ENCODE data around the gene GFRA3. TPM values are rescaled to one million over a fixed set of nuclear protein-coding genes. Genes with fewer than 3 reads are reported as not detected.
"Not testable (repeated sequence)": the region's sequence is repeated elsewhere in the genome, so short reads cannot be mapped to it uniquely, and the experiment has no call there.

GFRA3 gene, protein sequence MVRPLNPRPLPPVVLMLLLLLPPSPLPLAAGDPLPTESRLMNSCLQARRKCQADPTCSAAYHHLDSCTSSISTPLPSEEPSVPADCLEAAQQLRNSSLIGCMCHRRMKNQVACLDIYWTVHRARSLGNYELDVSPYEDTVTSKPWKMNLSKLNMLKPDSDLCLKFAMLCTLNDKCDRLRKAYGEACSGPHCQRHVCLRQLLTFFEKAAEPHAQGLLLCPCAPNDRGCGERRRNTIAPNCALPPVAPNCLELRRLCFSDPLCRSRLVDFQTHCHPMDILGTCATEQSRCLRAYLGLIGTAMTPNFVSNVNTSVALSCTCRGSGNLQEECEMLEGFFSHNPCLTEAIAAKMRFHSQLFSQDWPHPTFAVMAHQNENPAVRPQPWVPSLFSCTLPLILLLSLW
- total RNA-seq = 0.18 TPM in 1 of 2 replicates, not detected in the other
- long read RNA-seq = 0 reads

DNA sequence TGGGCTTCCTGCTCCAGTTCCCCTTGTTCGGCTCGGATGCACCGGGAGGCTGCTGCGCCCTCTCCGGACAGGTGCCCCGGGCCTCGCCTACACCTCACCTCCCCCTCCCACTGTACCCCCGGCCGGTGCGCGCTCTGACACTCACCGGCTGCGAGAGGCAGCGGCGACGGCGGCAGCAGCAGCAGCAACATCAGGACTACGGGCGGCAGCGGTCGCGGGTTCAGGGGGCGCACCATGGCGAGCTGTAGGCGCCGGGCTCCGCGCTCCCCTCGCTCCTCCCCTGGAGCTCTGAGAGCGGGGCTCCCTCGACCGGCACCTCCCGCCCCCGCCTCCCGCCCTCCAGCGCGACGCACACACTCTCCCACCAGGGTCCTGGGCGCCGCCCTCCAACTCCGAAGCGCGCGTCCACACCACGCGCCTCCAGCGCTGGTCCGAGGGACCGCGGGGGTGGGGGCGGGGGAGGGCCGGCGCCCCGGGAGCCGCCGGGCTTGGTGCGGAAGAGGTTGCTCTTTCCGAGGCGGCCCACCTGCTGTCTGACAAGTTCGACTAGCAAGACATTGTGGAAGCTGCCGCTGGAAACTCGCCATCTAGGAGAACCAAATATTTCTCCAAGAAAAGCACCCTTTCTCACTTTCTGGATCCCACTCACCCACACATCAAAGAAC, at the start of gene GFRA3:
Gene GFRA3, minus strand, starts transcription at position 433 of the 665 bp plus-strand sequence. Its CDS starts 197 bp downstream, at position 236.
- no peak within 1 kb of the TSS for H3K27ac Mint-ChIP-seq (ENCODE audit: unreplicated experiment)
- no peak for DNase-seq (ENCODE audit: extremely low spot score, unreplicated experiment)
- TF ChIP-seq, protein P1, sequence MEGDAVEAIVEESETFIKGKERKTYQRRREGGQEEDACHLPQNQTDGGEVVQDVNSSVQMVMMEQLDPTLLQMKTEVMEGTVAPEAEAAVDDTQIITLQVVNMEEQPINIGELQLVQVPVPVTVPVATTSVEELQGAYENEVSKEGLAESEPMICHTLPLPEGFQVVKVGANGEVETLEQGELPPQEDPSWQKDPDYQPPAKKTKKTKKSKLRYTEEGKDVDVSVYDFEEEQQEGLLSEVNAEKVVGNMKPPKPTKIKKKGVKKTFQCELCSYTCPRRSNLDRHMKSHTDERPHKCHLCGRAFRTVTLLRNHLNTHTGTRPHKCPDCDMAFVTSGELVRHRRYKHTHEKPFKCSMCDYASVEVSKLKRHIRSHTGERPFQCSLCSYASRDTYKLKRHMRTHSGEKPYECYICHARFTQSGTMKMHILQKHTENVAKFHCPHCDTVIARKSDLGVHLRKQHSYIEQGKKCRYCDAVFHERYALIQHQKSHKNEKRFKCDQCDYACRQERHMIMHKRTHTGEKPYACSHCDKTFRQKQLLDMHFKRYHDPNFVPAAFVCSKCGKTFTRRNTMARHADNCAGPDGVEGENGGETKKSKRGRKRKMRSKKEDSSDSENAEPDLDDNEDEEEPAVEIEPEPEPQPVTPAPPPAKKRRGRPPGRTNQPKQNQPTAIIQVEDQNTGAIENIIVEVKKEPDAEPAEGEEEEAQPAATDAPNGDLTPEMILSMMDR (IDR thresholded peaks at IDR 0.05) = no peak

DNA sequence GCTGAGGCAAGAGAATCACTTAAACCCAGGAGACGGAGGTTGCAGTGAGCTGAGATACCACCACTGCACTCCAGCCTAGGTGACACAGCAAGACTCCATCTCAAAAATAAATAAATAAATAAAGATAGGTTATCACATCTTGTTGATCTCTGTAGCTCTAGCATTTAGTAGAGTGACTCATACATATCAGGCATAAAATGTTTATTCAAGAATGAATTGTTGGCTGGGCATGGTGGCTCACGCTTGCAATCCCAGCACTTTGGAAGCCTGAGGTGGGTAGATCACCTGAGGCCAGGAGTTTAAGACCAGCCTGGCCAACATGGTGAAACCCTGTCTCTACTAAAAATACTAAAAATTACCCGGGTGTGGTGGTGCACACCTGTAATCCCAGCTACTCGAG, 43.8 kb upstream of the GFRA3 start:
- not testable (repeated sequence) for DNase-seq (ENCODE audit: extremely low spot score, unreplicated experiment); H3K27me3 Mint-ChIP-seq (ENCODE audit: unreplicated experiment); H3K36me3 Mint-ChIP-seq (ENCODE audit: unreplicated experiment); H3K27ac Mint-ChIP-seq (ENCODE audit: unreplicated experiment); H3K4me3 Mint-ChIP-seq (ENCODE audit: unreplicated experiment); H3K9me3 Mint-ChIP-seq (ENCODE audit: unreplicated experiment); H3K4me1 Mint-ChIP-seq (ENCODE audit: unreplicated experiment)

More for the DNA sequence above, at the start of gene GFRA3:
- peaks cover 9% of the 10 kb centered on the region for H3K27me3 Mint-ChIP-seq (ENCODE audit: unreplicated experiment)
- peaks cover 6% of the 10 kb centered on the region for H3K4me1 Mint-ChIP-seq (ENCODE audit: unreplicated experiment)
- peak within 1 kb of the TSS; percentile 62 for H3K4me3 Mint-ChIP-seq (ENCODE audit: unreplicated experiment)
- no peaks in the 10 kb centered on the region for H3K9me3 Mint-ChIP-seq (ENCODE audit: unreplicated experiment)
- H3K36me3 Mint-ChIP-seq (ENCODE audit: unreplicated experiment) = no peaks in the 10 kb centered on the region

DNA sequence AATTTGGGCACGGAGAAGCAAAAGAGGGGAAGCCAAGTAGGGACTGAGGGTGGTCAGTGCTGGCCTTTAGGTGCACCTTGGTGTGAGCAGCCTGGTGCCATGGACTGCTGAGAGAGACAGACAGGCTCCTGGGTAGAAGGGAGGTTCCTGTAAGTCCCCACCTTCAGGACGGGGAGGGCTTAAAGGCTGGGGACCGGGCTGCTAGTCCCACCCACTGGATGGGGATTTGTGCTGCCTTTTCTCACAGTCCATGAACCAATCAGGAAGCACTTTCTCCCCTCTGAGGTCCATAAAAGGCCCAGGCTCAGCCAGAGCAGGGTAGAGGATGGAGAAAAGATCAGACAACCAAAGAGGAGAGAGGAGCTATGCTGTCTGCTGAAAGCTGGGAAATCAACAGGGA, 41.9 kb upstream of the GFRA3 start:
- Mint-ChIP-seq H3K27me3 (ENCODE audit: unreplicated experiment) (no peaks in the 10 kb centered on the region), H3K9me3 (ENCODE audit: unreplicated experiment) (no peaks in the 10 kb centered on the region), H3K4me1 (ENCODE audit: unreplicated experiment) (no peaks in the 10 kb centered on the region), H3K27ac (ENCODE audit: unreplicated experiment) (no peak overlapping the region), H3K4me3 (ENCODE audit: unreplicated experiment) (no peak overlapping the region), H3K36me3 (ENCODE audit: unreplicated experiment) (no peaks in the 10 kb centered on the region)
- TF ChIP-seq, protein P1 (IDR thresholded peaks at IDR 0.05) = no peak
- DNase-seq (ENCODE audit: extremely low spot score, unreplicated experiment) = no peak

DNA sequence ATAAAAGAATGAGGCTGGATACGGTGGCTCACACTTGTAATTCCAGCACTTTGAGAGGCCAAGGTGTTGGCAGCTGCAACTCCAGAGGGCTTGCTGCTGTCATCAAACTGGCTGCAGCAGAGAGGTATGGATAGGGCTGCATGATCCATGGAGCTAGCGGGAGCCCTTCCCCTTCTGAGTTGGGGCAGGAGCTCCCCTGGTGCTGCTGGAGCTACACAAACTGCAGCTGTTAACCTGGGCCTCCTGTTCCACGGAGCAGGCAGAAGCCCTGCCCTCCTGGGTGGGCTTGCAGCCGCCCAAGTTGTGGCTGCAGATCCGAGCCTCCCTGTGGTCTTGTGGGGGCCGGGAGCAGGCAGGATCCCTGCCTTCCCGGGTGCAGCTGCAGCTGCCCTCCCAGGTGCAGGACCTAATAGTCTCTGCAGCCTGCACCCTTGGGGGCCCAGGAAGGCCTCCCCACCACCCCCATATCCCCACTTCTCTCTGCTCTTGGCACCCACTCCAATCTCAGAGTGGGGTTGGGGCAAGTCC, 41.4 kb upstream of the GFRA3 start:
- H3K27ac Mint-ChIP-seq (ENCODE audit: unreplicated experiment) = no peak overlapping the region
- H3K27me3 Mint-ChIP-seq (ENCODE audit: unreplicated experiment) = no peaks in the 10 kb centered on the region
- H3K9me3 Mint-ChIP-seq (ENCODE audit: unreplicated experiment) = no peaks in the 10 kb centered on the region
- H3K36me3 Mint-ChIP-seq (ENCODE audit: unreplicated experiment) = no peaks in the 10 kb centered on the region
- no peak for DNase-seq (ENCODE audit: extremely low spot score, unreplicated experiment)
- no peaks in the 10 kb centered on the region for H3K4me1 Mint-ChIP-seq (ENCODE audit: unreplicated experiment)
- TF ChIP-seq, protein P1 (IDR thresholded peaks at IDR 0.05) = no peak
- no peak overlapping the region for H3K4me3 Mint-ChIP-seq (ENCODE audit: unreplicated experiment)

DNA sequence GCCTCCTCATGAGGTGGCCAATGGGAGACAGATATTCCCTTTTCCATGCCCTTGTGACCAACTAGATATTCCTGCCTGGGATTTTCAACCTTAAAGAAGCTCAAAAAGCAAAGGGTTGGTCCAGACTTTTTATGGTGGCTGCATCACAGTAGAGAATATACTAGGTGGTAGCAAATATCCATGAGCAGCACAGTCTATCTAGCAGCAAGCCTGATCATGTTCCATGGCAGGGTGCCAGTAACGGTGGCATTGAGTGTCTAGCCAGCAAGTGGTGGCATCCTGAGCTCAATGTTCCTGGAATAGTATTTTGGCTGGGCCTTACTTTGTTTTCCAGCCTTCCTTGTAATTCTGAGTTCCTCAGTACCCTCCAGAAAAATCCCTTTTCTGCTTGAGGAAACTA, 31.4 kb upstream of the GFRA3 start:
- no peak for DNase-seq (ENCODE audit: extremely low spot score, unreplicated experiment)
- no peaks in the 10 kb centered on the region for H3K4me1 Mint-ChIP-seq (ENCODE audit: unreplicated experiment)
- H3K27ac Mint-ChIP-seq (ENCODE audit: unreplicated experiment) = no peak overlapping the region
- no peak overlapping the region for H3K4me3 Mint-ChIP-seq (ENCODE audit: unreplicated experiment)
- no peaks in the 10 kb centered on the region for H3K27me3 Mint-ChIP-seq (ENCODE audit: unreplicated experiment)
- no peaks in the 10 kb centered on the region for H3K9me3 Mint-ChIP-seq (ENCODE audit: unreplicated experiment)
- peaks cover 2% of the 10 kb centered on the region for H3K36me3 Mint-ChIP-seq (ENCODE audit: unreplicated experiment)
- TF ChIP-seq, protein P1 (IDR thresholded peaks at IDR 0.05) = no peak

All from osteocyte (in vitro differentiated cells).